22Rv1 (cell line): ENCODE data around the gene SYNE4.
A peak's percentile ranks its signal among the peaks of the same experiment; 100 is the strongest.

Source experiments
- H3K27ac ChIP-seq: fragments of 450-650 bp; 2 replicates; pipeline ENCODE4 v1.5.1; 2017
- ZFX ChIP-seq: fragments of 450-650 bp; IDR thresholded peaks from 2 replicates; pipeline ENCODE4 v1.6.1; 2017; ENCODE audit warnings: antibody characterized with exemption, borderline replicate concordance
- TF ChIP-seq, protein P1 (sequence below): fragments of 450-650 bp; IDR thresholded peaks from 2 replicates; pipeline ENCODE4 v1.5.1; 2017; ENCODE audit warnings: mild to moderate bottlenecking

Gene SYNE4

DNA sequence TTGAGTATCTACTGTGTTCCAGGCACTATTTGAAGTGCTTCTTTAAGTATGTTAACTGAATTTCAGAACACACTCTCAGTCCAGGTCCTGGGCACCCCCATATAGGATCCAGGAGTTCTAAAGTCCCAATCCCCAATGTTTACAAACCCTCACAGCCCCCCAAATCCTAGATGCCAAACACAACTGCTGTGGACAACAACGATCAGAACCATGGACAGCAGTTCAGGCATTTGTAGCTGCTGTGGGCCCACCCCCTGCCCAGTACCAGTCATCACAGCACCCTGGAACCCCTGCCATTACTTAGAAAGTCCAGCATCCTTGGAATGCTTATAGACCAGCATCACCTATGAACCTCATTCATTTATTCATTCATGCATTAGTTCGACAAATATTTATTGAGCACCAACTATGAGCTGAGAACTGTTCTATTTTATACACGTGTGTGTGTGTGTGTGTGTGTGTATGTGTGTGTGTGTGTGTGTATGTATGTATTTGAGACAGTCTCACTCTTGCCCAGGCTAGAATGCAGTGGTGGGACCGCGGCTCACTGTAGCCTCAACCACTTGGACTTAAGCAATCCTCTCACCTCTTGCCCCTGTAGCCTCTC is 32.9 kb downstream of the SYNE4 start:
- H3K27ac ChIP-seq = no peak overlapping the region
- TF ChIP-seq ZFX = no peak
- TF ChIP-seq, protein P1, sequence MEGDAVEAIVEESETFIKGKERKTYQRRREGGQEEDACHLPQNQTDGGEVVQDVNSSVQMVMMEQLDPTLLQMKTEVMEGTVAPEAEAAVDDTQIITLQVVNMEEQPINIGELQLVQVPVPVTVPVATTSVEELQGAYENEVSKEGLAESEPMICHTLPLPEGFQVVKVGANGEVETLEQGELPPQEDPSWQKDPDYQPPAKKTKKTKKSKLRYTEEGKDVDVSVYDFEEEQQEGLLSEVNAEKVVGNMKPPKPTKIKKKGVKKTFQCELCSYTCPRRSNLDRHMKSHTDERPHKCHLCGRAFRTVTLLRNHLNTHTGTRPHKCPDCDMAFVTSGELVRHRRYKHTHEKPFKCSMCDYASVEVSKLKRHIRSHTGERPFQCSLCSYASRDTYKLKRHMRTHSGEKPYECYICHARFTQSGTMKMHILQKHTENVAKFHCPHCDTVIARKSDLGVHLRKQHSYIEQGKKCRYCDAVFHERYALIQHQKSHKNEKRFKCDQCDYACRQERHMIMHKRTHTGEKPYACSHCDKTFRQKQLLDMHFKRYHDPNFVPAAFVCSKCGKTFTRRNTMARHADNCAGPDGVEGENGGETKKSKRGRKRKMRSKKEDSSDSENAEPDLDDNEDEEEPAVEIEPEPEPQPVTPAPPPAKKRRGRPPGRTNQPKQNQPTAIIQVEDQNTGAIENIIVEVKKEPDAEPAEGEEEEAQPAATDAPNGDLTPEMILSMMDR = no peak

DNA sequence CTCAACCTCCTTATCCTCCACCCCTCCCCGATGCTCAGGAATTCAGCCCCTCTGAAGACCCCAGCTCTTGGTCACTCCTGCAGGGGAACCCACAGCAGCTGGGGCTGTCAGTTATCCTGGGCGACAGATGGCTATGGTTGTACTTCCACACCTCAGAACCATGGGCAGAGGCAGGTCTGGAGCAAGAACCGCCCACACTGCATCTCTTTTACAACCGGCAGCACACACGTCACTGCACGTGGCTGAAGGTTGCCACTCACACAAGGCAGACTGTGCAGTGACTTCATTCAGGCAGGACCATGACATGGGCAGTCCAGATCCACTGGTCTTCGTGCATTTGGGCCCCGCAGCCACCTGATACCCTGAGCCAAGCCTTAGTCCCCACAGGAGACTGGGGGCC is 35.1 kb downstream of the SYNE4 start:
- TF ChIP-seq, protein P1 = no peak
- no peak for TF ChIP-seq ZFX

DNA sequence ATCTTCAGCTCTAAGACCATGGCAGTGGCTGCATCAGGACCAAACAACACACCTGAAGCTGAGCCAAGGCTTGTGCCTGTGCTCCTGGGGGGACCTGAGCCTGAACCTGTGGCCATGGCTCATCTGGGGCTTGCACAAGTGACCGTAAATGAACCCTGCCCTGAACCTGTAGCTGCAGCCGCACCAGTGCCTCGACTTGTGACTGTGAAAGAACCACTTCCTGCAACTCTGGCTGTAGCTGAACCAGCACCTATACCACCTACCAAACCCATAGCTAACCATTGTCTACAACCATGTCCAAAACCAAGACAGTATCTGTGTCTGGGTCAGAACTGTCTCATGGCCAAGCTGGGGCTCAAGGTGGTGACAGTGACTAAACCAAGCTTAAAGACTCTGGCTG is 41.8 kb downstream of the SYNE4 start:
- no peak overlapping the region for H3K27ac ChIP-seq
- TF ChIP-seq, protein P1 = no peak
- no peak for TF ChIP-seq ZFX

More for the DNA sequence above, 35.1 kb downstream of the SYNE4 start:
- no peak overlapping the region for H3K27ac ChIP-seq

DNA sequence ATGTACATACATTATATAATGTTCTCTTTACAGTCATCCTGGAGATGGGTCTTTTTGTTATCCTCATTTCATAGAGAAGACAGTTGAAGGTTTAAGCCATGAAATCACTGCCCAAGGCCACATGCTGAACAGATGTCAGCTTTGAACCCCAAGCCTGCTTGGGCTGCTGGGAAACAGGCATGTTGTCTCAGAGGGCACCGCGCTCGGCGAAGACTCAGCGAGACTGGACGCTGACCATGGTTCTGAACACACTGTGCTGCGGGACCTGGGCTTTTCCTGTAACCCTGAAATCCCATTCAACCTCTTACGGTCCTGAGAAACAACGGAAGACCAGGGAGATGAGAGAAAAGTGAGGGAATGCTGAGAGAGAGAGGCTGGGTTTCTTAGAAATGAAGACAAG is 45.1 kb downstream of the SYNE4 start:
- H3K27ac ChIP-seq = no peak overlapping the region
- TF ChIP-seq, protein P1 = no peak
- no peak for TF ChIP-seq ZFX

DNA sequence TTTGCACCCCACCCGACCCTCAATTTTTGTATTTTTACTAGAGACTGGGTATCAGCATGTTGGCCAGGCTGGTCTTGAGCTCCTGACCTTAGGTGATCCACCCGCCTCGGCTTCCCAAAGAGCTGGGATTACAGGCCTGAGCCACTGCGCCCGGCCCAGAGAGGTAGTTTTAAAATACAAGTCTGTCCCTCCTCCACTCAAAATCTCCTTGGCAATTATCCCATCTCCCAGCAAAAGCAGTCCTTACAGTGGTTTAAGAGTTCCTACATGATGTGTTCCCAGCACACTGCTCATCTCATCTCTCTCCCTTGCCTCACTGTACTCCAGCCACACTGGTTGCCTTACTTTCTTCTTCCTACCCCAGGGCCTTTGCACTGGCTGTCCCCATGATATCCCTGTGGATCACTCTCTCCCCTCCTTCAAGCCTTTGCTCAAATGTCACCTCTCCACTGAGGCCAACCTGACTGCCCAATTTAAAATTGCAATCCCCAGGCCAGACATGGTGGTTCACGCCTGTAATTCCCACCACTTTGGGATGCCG is 48.1 kb downstream of the SYNE4 start:
- no peak for TF ChIP-seq ZFX
- TF ChIP-seq, protein P1 = no peak
- no peak overlapping the region for H3K27ac ChIP-seq

DNA sequence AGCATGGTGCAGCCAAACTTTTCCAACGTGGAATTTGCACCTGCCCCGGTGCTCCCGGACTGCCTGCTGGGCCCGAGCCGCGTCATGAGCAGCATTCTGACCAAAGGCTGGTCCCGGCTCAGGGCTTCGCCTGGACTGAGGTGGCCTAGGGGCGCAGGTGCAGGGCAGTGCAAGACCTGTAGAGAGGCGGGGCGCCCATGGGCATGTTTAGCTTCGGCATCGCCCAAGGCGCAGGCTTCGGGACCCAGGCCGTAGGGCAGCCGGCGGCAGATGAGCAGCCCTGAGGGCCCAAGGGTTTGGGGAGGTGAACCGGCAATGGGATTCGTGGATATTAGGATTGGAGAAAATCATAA is 48.7 kb downstream of the SYNE4 start:
- H3K27ac ChIP-seq = no peak overlapping the region
- TF ChIP-seq, protein P1 = no peak
- TF ChIP-seq ZFX = no peak

DNA sequence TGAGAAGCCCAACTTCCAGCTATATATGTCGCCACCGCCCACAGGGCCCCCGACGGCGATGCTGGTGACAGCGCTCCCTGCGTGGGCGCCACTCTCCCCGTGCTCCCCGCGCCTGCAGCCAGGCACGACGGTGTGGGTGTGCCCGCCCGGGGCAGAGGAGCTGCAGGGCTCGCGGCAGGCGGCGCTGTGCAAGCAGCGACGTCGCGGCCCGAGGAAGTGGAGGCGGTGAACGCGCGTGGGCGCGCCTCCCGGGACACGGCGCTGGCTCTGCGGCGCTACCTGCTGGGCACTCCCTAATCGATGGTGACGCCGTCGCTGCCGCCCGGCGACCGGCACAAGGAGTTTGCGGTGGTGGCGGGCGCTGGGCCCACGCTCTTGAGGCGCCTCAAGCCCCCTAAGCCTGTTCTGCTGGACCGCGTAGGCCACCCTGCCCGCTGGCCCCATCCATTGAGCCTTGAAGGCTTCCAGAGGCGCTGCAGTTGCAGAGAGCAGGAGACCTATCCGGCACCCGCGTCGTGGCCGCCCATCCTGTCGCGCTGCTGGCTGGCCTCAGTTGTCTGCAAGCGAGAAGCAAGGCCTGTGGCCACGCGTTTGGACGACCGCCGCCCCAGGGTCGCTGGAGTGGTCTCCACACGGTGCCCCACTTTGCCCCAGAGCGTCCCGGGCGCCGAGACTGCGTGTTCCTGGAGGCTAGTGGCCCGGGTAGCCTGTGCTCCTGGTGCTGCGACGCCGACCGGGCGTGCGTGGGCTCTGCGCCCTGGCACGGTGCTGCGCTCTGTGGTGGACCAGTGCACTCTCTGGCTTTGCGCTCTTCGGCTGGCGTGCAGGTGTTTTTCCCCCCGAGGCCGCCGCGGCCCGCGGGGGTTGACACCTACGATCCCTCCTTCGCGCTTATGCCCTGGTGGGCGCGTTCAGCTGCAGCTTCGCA is 49.3 kb downstream of the SYNE4 start:
- H3K27ac ChIP-seq = no peak overlapping the region
- TF ChIP-seq, protein P1 = peak; percentile 81
- no peak for TF ChIP-seq ZFX
